Right lobe of liver (tissue), 6 donors: ENCODE measurements around the gene SAMD7. TPM values are rescaled to one million over a fixed set of nuclear protein-coding genes. Genes with fewer than 3 reads are reported as not detected.

Source experiments
- ATAC-seq, 4 donors: fragments of 200-7000 bp; cut with Tn5 transposase; one replicate each; pipeline ENCODE4 v1.9.1; 2020; ENCODE audit warnings: mild to moderate bottlenecking in 4 of 4, moderate library complexity in 4 of 4
- DNase-seq, 3 donors: peaks; one replicate each; pipeline ENCODE4 v3.0.0-alpha.2; 2020
- H3K27ac ChIP-seq, 3 donors: fragments of 200-600 bp; one replicate each; pipeline ENCODE4 v1.8.0; 2022
- H3K27me3 ChIP-seq, 2 donors: fragments of 200-600 bp; one replicate each; pipeline ENCODE4 v1.8.0; 2022
- H3K36me3 ChIP-seq, 4 donors: fragments of 200-600 bp; sonication (generic) in 1 of 4; one replicate each; pipeline versions ENCODE4 v1.5.1 to v1.8.0; 2017 to 2022; ENCODE audit warnings: control low read depth in 1 of 4
- H3K4me1 ChIP-seq, 4 donors: fragments of 200-600 bp; sonication (generic) in 1 of 4; one replicate each; pipeline versions ENCODE4 v1.5.1 to v1.8.0; 2017 to 2022; ENCODE audit warnings: control low read depth in 1 of 4
- H3K4me3 ChIP-seq, 3 donors: fragments of 200-600 bp; one replicate each; pipeline ENCODE4 v1.8.0; 2022
- H3K9me3 ChIP-seq, 4 donors: fragments of 200-600 bp; sonication (generic) in 1 of 4; one replicate each; pipeline versions ENCODE4 v1.5.1 to v1.8.0; 2017 to 2022; ENCODE audit warnings: control low read depth in 1 of 4
- POLR2A ChIP-seq: fragments of 450-650 bp; IDR thresholded peaks from one replicate; pipeline ENCODE4 v1.6.1; 2017; ENCODE audit warnings: antibody characterized with exemption, mild to moderate bottlenecking
- WGBS: methylation state at CpG from one replicate; pipeline ENCODE4 v1.1.6; 2018; ENCODE audit warnings: low coverage, low lambda C conversion rate; ENCODE audit not compliant: insufficient coverage; ENCODE audit errors: missing lambda C conversion rate; 5-methylcytosine and 5-hydroxymethylcytosine counted together
- intact Hi-C, 2 donors: fragments of 100-400 bp; cut with DNase I; formaldehyde crosslinking; loops; one replicate each; pipeline versions ENCODE4 v1.11.2 to v1.14.1; 2022
- total RNA-seq, 6 experiments: library from RNA; depleted of rRNA in 2 of 6; stranded (reverse); fragments of >200 nt in 2 of 6; fragmentation: NEBNext Ultra II Directional in 3 of 6; extraction: Animal tissue kit (Norgen Biotek cat#: 25700) in 3 of 6; gene quantifications; one replicate each; pipeline versions ENCODE4 v1.1.0 to v1.2.4, GENCODE V29; 2016 to 2023
- TF ChIP-seq, protein P1 (sequence below), 4 donors: fragments of 200-600 bp in 3 of 4; fragments of 450-650 bp in 1 of 4; IDR thresholded peaks; one replicate each; pipeline versions ENCODE4 v1.5.1 to v1.8.0; 2016 to 2022; ENCODE audit warnings: antibody characterized with exemption in 4 of 4, mild to moderate bottlenecking in 2 of 4
- donor health status: DM: no; HTN: yes; CAD: no.
- donor health status: DM: no; HTN: no; CAD: no.
- donor health status: DM: no; HTN: no; CAD: no.
- donor health status: DM: no; HTN: yes; CAD: no.
- donor health status: DM: no; HTN: yes; CAD: no.

Gene SAMD7
- total RNA-seq, 6 experiments from 2014 or later: not detected

DNA sequence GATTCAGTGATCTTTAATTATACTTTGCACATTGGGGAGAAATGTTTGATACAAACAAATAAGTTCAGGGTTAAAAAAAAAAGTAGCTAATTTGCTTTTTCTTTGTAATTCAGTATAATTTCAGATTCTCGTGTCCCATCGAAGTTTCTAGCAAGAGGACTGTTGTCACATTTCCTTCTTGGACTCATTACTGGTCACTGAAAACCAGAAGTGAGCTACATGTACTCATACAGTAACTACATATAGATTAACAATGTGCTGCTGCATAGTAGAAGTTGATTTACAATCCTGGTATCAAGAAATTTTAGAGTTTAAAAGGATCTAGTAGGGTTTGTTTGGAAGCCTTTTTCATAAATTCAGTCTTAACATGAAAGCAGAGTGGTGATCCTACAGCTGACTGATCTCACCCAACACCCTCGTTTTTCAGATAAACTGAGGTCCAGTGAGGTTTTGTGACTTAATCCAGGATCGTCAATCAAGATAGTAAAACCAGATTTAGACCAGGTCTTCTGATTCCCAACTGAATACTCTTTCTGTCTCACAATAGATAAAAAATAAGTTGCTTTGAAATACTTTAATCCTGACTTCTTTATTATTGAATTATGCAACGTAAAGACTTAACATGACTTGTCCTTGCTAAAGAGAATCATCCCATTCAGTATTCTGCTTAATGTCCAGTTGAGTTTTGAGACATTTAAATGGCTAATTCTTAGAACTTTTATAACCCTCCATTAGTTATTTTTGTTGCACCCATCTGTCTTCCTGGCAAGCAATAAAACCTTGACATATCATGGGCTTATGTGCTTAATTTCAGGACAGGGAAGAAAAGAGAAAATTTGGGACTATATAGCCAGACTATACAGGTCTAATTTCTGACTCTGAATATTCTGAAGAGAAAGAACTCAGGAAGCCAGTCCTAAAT, 58.1 kb downstream of the SAMD7 start:
- no peaks in the 10 kb centered on the region for H3K27me3 ChIP-seq
- DNase-seq (no peak), ATAC-seq (no peak)
- H3K4me1 ChIP-seq: peaks cover 0 to 32% (median 6%) of the 10 kb centered on the region in 4 donors
- peaks cover 0 to under 1% (median 0%) of the 10 kb centered on the region in 4 donors for H3K36me3 ChIP-seq
- WGBS: 42% methylated on average over 5 of the region's 5 CpGs
- intact Hi-C loops: no loop called here
- peak overlapping the region; percentile 10 to 96 (median 95) for H3K27ac ChIP-seq
- TF ChIP-seq, protein P1, sequence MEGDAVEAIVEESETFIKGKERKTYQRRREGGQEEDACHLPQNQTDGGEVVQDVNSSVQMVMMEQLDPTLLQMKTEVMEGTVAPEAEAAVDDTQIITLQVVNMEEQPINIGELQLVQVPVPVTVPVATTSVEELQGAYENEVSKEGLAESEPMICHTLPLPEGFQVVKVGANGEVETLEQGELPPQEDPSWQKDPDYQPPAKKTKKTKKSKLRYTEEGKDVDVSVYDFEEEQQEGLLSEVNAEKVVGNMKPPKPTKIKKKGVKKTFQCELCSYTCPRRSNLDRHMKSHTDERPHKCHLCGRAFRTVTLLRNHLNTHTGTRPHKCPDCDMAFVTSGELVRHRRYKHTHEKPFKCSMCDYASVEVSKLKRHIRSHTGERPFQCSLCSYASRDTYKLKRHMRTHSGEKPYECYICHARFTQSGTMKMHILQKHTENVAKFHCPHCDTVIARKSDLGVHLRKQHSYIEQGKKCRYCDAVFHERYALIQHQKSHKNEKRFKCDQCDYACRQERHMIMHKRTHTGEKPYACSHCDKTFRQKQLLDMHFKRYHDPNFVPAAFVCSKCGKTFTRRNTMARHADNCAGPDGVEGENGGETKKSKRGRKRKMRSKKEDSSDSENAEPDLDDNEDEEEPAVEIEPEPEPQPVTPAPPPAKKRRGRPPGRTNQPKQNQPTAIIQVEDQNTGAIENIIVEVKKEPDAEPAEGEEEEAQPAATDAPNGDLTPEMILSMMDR (IDR thresholded peaks at IDR 0.05): no peak
- no peak for TF ChIP-seq POLR2A
- H3K9me3 ChIP-seq: no peaks in the 10 kb centered on the region
- H3K4me3 ChIP-seq: no peak overlapping the region

DNA sequence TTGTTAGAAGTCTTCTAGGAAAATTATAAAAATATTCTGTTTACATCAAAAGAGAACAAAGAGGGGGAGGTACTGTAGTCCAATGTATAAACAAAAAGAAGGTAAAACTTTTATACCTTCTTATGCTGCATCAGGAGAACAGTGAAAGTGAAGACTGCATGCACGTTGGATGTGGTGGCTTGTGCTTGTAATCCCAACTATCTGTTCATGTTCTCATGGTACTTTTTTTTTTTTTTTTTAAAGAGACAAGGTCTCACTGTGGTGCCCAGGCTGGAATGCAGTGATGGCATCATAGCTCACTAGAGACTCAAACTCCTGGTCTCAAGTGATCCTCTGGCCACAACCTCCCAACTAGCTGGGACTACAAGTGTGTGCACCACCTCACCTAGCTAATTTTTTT, 59.5 kb downstream of the SAMD7 start:
- ATAC-seq: no peak
- WGBS: 21% methylated on average over 1 of the region's 1 CpG
- Histone ChIP-seq H3K4me1 (peaks cover 0 to 32% (median 6%) of the 10 kb centered on the region in 4 donors), H3K9me3 (no peaks in the 10 kb centered on the region), H3K4me3 (no peak overlapping the region), H3K27ac (no peak overlapping the region), H3K36me3 (peaks cover 0 to 10% (median 2%) of the 10 kb centered on the region in 4 donors), H3K27me3 (no peaks in the 10 kb centered on the region)
- DNase-seq: no peak
- intact Hi-C loops: no loop called here
- TF ChIP-seq POLR2A: no peak
- TF ChIP-seq, protein P1 (IDR thresholded peaks at IDR 0.05): no peak

DNA sequence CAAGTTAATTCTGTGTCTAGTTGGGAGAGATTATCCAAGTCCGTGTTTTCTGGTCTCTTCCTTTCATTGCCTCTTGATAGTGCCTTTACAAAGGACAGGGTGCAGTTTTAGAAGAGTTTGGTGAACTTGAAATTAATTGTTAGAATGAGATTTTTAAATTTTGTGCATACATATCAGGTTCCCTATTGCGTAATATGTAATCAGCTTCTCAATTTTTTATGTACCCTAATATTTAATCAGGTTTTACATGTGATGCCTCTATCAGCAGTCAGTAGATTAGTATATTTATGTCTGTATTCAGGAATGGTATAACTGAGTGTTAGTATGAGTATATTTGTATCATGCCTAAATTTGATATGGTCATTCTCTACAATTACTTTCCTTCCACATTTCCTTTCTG, 60.1 kb downstream of the SAMD7 start:
- intact Hi-C loops: no loop called here
- Histone ChIP-seq H3K9me3 (no peaks in the 10 kb centered on the region), H3K4me3 (no peak overlapping the region), H3K27me3 (no peaks in the 10 kb centered on the region), H3K36me3 (peaks cover 0 to 17% (median 4%) of the 10 kb centered on the region in 4 donors), H3K4me1 (peaks cover 0 to 32% (median 6%) of the 10 kb centered on the region in 4 donors), H3K27ac (no peak overlapping the region)
- no peak for TF ChIP-seq POLR2A
- TF ChIP-seq, protein P1 (IDR thresholded peaks at IDR 0.05): no peak
- no peak for ATAC-seq
- 88% methylated on average over 2 of the region's 2 CpGs for WGBS
- no peak for DNase-seq

DNA sequence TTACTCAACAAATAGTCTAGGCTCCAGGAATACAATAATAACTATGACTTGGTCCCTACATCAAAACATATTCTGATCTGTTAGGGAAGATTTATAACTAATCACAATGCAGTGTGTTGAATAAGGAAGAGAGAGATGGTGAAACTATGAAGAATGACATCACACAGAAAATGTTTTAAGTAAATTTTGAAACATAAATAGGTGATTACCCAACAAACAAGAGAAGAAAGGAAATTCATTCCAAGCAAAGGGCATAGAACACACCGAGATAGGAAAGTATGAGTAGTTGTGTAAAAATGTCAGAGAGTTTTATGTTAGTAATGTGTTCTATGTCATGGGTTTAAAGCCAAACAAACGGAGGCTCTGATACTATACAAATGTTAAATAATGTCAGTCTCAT, 68.7 kb downstream of the SAMD7 start:
- H3K9me3 ChIP-seq: no peaks in the 10 kb centered on the region
- intact Hi-C loops: no loop called here
- H3K27ac ChIP-seq: peak overlapping the region; percentile 5 to 51 (median 42)
- no peak overlapping the region for H3K4me3 ChIP-seq
- peaks cover 0 to 70% (median 33%) of the 10 kb centered on the region in 4 donors for H3K36me3 ChIP-seq
- DNase-seq (no peak), ATAC-seq (peak; percentile 51 to 88 (median 66))
- peaks cover 0 to 17% (median 8%) of the 10 kb centered on the region in 4 donors for H3K4me1 ChIP-seq
- WGBS: 7% methylated on average over 2 of the region's 2 CpGs
- TF ChIP-seq, protein P1 (IDR thresholded peaks at IDR 0.05): no peak
- no peak for TF ChIP-seq POLR2A
- H3K27me3 ChIP-seq: no peaks in the 10 kb centered on the region
